Skeletal muscle tissue (tissue), 4 donors: ENCODE measurements around the gene DOCK4. TPM values are rescaled to one million over a fixed set of nuclear protein-coding genes. Genes with fewer than 3 reads are reported as not detected.

Experiments
- H3K27ac ChIP-seq: one replicate; pipeline ENCODE4 v1.7.0; 2013; ENCODE audit warnings: mild to moderate bottlenecking, low read depth, low read length, inconsistent platforms
- H3K27me3 ChIP-seq, 3 donors: one replicate each; pipeline ENCODE4 v1.7.0; 2013; ENCODE audit warnings: low read length in 3 of 3; ENCODE audit not compliant: control insufficient read depth in 3 of 3, insufficient read depth in 3 of 3
- H3K36me3 ChIP-seq, 3 donors: one replicate each; pipeline ENCODE4 v1.7.0; 2013; ENCODE audit warnings: low read length in 3 of 3; ENCODE audit not compliant: control insufficient read depth in 3 of 3, insufficient read depth in 3 of 3
- H3K4me1 ChIP-seq, 3 donors: one replicate each; pipeline ENCODE4 v1.7.0; 2013; ENCODE audit warnings: low read length in 3 of 3, mild to moderate bottlenecking in 3 of 3; ENCODE audit not compliant: control insufficient read depth in 3 of 3, insufficient read depth in 3 of 3
- H3K4me3 ChIP-seq, 3 donors: one replicate each; pipeline ENCODE4 v1.7.0; 2013; ENCODE audit warnings: low read length in 3 of 3
- H3K9ac ChIP-seq, 3 donors: one replicate each; pipeline ENCODE4 v1.7.0; 2013; ENCODE audit warnings: low read length in 3 of 3, mild to moderate bottlenecking in 3 of 3, moderate library complexity in 2 of 3, low read depth in 1 of 3
- H3K9me3 ChIP-seq, 3 donors: one replicate each; pipeline ENCODE4 v1.7.0; 2013; ENCODE audit warnings: low read length in 3 of 3; ENCODE audit not compliant: control insufficient read depth in 3 of 3
- total RNA-seq: library from RNA; depleted of rRNA; stranded (reverse); fragments of >200 nt; gene quantifications from one replicate; pipeline ENCODE4 v1.2.3, GENCODE V29; 2014
- donor health status: Osteomylitis.

The DOCK4 gene
- total RNA-seq, 1 donor from 2014 or later = 24.5 TPM

- Histone ChIP-seq H3K27ac (no peak overlapping the region), H3K4me1 (peaks cover 0 to 11% (median 3%) of the 10 kb centered on the region in 3 donors), H3K4me3 (no peak overlapping the region), H3K9ac (no peak overlapping the region), H3K27me3 (no peaks in the 10 kb centered on the region), H3K36me3 (no peaks in the 10 kb centered on the region), H3K9me3 (no peaks in the 10 kb centered on the region)
Observed at GRCh38 chr7:112084520-112084971, 121.7 kb downstream of the DOCK4 start.

- no peak overlapping the region for H3K4me3 ChIP-seq
- H3K36me3 ChIP-seq = no peaks in the 10 kb centered on the region
- no peak overlapping the region for H3K27ac ChIP-seq
- no peak overlapping the region for H3K9ac ChIP-seq
- H3K9me3 ChIP-seq = no peaks in the 10 kb centered on the region
- H3K4me1 ChIP-seq = peaks cover 0 to 11% (median 3%) of the 10 kb centered on the region in 3 donors
- H3K27me3 ChIP-seq = no peaks in the 10 kb centered on the region
Observed at GRCh38 chr7:112083776-112084355, 122.3 kb downstream of the DOCK4 start.

GRCh38 chr7:112082306-112082705 is 123.9 kb downstream of the DOCK4 start:
- peaks cover 0 to 11% (median 3%) of the 10 kb centered on the region in 3 donors for H3K4me1 ChIP-seq
- no peaks in the 10 kb centered on the region for H3K27me3 ChIP-seq
- H3K27ac ChIP-seq = no peak overlapping the region
- no peak overlapping the region for H3K9ac ChIP-seq
- no peak overlapping the region for H3K4me3 ChIP-seq
- no peaks in the 10 kb centered on the region for H3K36me3 ChIP-seq
- H3K9me3 ChIP-seq = no peaks in the 10 kb centered on the region

- no peaks in the 10 kb centered on the region for H3K27me3 ChIP-seq
- no peaks in the 10 kb centered on the region for H3K9me3 ChIP-seq
- no peak overlapping the region for H3K4me3 ChIP-seq
- no peaks in the 10 kb centered on the region for H3K36me3 ChIP-seq
- H3K9ac ChIP-seq = no peak overlapping the region
- H3K27ac ChIP-seq = no peak overlapping the region
- peaks cover 0 to 11% (median 3%) of the 10 kb centered on the region in 3 donors for H3K4me1 ChIP-seq
Observed at GRCh38 chr7:112081778-112082177, 124.4 kb downstream of the DOCK4 start.

GRCh38 chr7:112080978-112081377 is 125.2 kb downstream of the DOCK4 start:
- peaks cover 0 to 11% (median 3%) of the 10 kb centered on the region in 3 donors for H3K4me1 ChIP-seq
- H3K27me3 ChIP-seq = no peaks in the 10 kb centered on the region
- H3K9me3 ChIP-seq = no peaks in the 10 kb centered on the region
- no peaks in the 10 kb centered on the region for H3K36me3 ChIP-seq
- H3K9ac ChIP-seq = no peak overlapping the region
- peak overlapping the region in 1 of 3 donors; percentile 24 for H3K4me3 ChIP-seq
- H3K27ac ChIP-seq = peak overlapping the region; percentile 38

- Histone ChIP-seq H3K4me1 (peaks cover 0 to 11% (median 3%) of the 10 kb centered on the region in 3 donors), H3K9me3 (no peaks in the 10 kb centered on the region), H3K27ac (peak overlapping the region; percentile 38), H3K4me3 (no peak overlapping the region), H3K27me3 (no peaks in the 10 kb centered on the region), H3K9ac (no peak overlapping the region), H3K36me3 (no peaks in the 10 kb centered on the region)
Observed at GRCh38 chr7:112080441-112080840, 125.8 kb downstream of the DOCK4 start.

- Histone ChIP-seq H3K9me3 (peaks cover 0 to 2% (median 0%) of the 10 kb centered on the region in 3 donors), H3K36me3 (no peaks in the 10 kb centered on the region), H3K4me1 (peaks cover 0 to 11% (median 3%) of the 10 kb centered on the region in 3 donors), H3K9ac (no peak overlapping the region), H3K27me3 (no peaks in the 10 kb centered on the region), H3K4me3 (no peak overlapping the region), H3K27ac (no peak overlapping the region)
Observed at GRCh38 chr7:112079673-112080072, 126.5 kb downstream of the DOCK4 start.

GRCh38 chr7:112079122-112079521 is 127.1 kb downstream of the DOCK4 start:
- H3K27me3 ChIP-seq = no peaks in the 10 kb centered on the region
- H3K4me1 ChIP-seq = peaks cover 0 to 11% (median 3%) of the 10 kb centered on the region in 3 donors
- no peaks in the 10 kb centered on the region for H3K36me3 ChIP-seq
- no peak overlapping the region for H3K27ac ChIP-seq
- no peak overlapping the region for H3K4me3 ChIP-seq
- no peak overlapping the region for H3K9ac ChIP-seq
- peaks cover 0 to 2% (median 0%) of the 10 kb centered on the region in 3 donors for H3K9me3 ChIP-seq

- Histone ChIP-seq H3K4me3 (no peak overlapping the region), H3K4me1 (peaks cover 0 to 4% (median 3%) of the 10 kb centered on the region in 3 donors), H3K9ac (no peak overlapping the region), H3K27ac (no peak overlapping the region), H3K27me3 (no peaks in the 10 kb centered on the region), H3K36me3 (no peaks in the 10 kb centered on the region), H3K9me3 (peaks cover 0 to 2% (median 0%) of the 10 kb centered on the region in 3 donors)
Observed at GRCh38 chr7:112076324-112076723, 129.9 kb downstream of the DOCK4 start.

- H3K27me3 ChIP-seq = no peaks in the 10 kb centered on the region
- no peaks in the 10 kb centered on the region for H3K4me1 ChIP-seq
- H3K4me3 ChIP-seq = no peak overlapping the region
- H3K36me3 ChIP-seq = no peaks in the 10 kb centered on the region
- H3K9ac ChIP-seq = no peak overlapping the region
- no peak overlapping the region for H3K27ac ChIP-seq
- peaks cover 0 to 2% (median 0%) of the 10 kb centered on the region in 3 donors for H3K9me3 ChIP-seq
Observed at GRCh38 chr7:112074464-112074863, 131.7 kb downstream of the DOCK4 start.
